Activated B cell treated with CpG ODN at 0.5 μM for 24 hours (primary cell): Measurements from ENCODE around the gene NOXO1. TPM values are rescaled to one million over a fixed set of nuclear protein-coding genes. Genes with fewer than 3 reads are reported as not detected.

Source experiments
- ATAC-seq: fragments of 200-7000 bp; cut with Tn5 transposase; one replicate; pipeline ENCODE4 v1.10.0; 2021; ENCODE audit warnings: low read depth, mild to moderate bottlenecking, moderate library complexity
- CTCF ChIA-PET: fragments of 350-600 bp; sonication (Branson Sonifier 250); formaldehyde crosslinking; loops from one replicate; lab custom pipeline; 2021; ENCODE audit warnings: antibody characterized with exemption; lab: Charles Lee
- POLR2A ChIA-PET: fragments of 350-600 bp; sonication (Branson Sonifier 250); formaldehyde crosslinking; loops from one replicate; lab custom pipeline; 2021; ENCODE audit warnings: antibody characterized with exemption; lab: Charles Lee
- DNase-seq: peaks from one replicate; pipeline ENCODE4 v3.0.0; 2022
- H3K27ac Mint-ChIP-seq: one replicate; pipeline ENCODE4 v1.8.0; 2020; ENCODE audit warnings: mixed read lengths
- H3K27me3 Mint-ChIP-seq: one replicate; pipeline ENCODE4 v1.8.0; 2021; ENCODE audit warnings: mixed read lengths
- H3K36me3 Mint-ChIP-seq: one replicate; pipeline ENCODE4 v1.8.0; 2021; ENCODE audit warnings: low read depth, mixed read lengths
- H3K4me1 Mint-ChIP-seq: one replicate; pipeline ENCODE4 v1.8.0; 2021; ENCODE audit warnings: mixed read lengths
- H3K4me3 Mint-ChIP-seq: one replicate; pipeline ENCODE4 v1.8.0; 2020; ENCODE audit warnings: mild to moderate bottlenecking, mixed read lengths
- H3K9me3 Mint-ChIP-seq: one replicate; pipeline ENCODE4 v1.8.0; 2020; ENCODE audit warnings: mixed read lengths
- intact Hi-C: fragments of 100-400 bp; cut with micrococcal nuclease; formaldehyde crosslinking; loops from one replicate; pipeline ENCODE4 v1.15.1; 2024
- total RNA-seq: library from RNA; stranded (reverse); gene quantifications from 2 replicates; pipeline ENCODE4 v1.2.3, GENCODE V29; 2022
- TF ChIP-seq, protein P1 (sequence below): fragments of 200-600 bp; IDR thresholded peaks from one replicate; pipeline ENCODE4 v1.8.0; 2022; ENCODE audit warnings: antibody characterized with exemption, mild to moderate bottlenecking

NOXO1 gene
- total RNA-seq, 1 donor from 2014 or later, result 0.73 TPM

DNA sequence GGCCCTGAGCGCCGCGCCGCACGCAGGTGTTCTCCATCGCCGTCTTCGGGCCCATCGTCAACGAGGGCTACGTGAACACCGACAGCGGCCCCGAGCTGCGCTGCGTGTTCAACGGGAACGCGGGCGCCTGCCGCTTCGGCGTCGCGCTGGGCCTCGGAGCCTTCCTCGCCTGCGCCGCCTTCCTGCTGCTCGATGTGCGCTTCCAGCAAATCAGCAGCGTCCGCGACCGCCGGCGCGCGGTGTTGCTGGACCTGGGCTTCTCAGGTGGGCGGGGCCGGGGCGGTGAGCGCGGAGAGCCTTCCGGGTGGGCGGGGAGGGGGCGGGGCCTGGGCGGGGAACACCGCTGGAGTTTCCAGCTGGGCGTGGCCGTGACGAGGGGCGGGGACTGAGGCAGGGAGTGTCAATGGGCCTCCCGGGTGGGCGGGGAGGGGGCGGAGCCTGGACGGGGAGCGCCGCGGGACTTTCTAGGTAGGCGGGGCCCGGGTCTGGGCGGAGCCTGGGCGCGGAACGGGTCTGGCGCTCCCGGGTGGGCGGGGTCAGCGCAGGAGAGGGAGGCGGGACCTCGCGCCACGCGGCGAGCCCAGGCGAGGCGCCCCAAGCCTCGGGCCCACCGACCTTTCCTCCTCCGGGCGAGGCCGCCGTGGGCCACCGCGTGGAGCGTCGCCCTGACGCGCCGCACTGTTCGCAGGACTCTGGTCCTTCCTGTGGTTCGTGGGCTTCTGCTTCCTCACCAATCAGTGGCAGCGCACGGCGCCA, 10.9 kb upstream of the NOXO1 start:
- H3K36me3 Mint-ChIP-seq, result peaks cover 8% of the 10 kb centered on the region
- no peaks in the 10 kb centered on the region for H3K9me3 Mint-ChIP-seq
- POLR2A ChIA-PET, result interaction anchor here (0.6 to 21.9 kb wide), 22 partner anchors 9 to 891 kb away, joined by 3 to 351 read pairs (median 8); partner anchors contain the start of genes FAHD1, FLYWCH2, GFER and MAPK8IP3
- peaks cover 29% of the 10 kb centered on the region for H3K4me1 Mint-ChIP-seq
- peak; percentile 95 for DNase-seq
- CTCF ChIA-PET, result interaction anchor here (1.1 to 1.3 kb wide), 2 partner anchors 13 to 27 kb away, joined by 3 read pairs; partner anchors contain the start of gene RPS2
- peak overlapping the region; percentile 82 for H3K4me3 Mint-ChIP-seq
- TF ChIP-seq, protein P1, sequence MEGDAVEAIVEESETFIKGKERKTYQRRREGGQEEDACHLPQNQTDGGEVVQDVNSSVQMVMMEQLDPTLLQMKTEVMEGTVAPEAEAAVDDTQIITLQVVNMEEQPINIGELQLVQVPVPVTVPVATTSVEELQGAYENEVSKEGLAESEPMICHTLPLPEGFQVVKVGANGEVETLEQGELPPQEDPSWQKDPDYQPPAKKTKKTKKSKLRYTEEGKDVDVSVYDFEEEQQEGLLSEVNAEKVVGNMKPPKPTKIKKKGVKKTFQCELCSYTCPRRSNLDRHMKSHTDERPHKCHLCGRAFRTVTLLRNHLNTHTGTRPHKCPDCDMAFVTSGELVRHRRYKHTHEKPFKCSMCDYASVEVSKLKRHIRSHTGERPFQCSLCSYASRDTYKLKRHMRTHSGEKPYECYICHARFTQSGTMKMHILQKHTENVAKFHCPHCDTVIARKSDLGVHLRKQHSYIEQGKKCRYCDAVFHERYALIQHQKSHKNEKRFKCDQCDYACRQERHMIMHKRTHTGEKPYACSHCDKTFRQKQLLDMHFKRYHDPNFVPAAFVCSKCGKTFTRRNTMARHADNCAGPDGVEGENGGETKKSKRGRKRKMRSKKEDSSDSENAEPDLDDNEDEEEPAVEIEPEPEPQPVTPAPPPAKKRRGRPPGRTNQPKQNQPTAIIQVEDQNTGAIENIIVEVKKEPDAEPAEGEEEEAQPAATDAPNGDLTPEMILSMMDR, result no peak
- peak; percentile 79 for ATAC-seq
- intact Hi-C loops, result loop anchor here (1.0 to 5.0 kb wide), 7 partner anchors 8 to 380 kb away; partner anchors contain the start of genes CRAMP1, GFER, IFT140 and MSRB1
- H3K27me3 Mint-ChIP-seq, result no peaks in the 10 kb centered on the region
- H3K27ac Mint-ChIP-seq, result peak overlapping the region; percentile 88

DNA sequence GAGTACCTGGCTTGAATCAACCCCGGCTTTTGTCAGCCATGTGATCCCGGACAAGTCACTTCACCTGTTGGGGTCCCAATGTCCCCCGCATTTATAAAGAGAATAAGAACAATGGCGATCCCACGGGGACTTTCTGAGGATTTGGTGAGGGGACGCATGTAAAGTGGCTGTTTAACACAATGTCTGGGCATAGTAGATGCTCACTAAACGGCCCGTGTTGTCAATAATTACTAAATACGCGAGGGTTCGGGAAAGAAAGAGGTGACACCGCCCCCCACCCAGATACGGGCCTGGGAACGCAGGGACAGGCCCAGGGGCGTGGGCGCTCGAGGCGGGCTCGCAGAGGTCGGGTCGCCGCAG, 10.3 kb upstream of the NOXO1 start:
- ATAC-seq (no peak), DNase-seq (no peak)
- ChIA-PET POLR2A (interaction anchor here (0.6 to 21.9 kb wide), 24 partner anchors 8 to 891 kb away, joined by 3 to 351 read pairs (median 5); partner anchors contain the start of genes EME2, FAHD1, FLYWCH2 and GFER), CTCF (interaction anchor here (0.9 to 1.3 kb wide), 3 partner anchors 13 to 149 kb away, joined by 3 read pairs; partner anchors contain the start of gene RPS2)
- intact Hi-C loops, result loop anchor here (5.0 kb wide), 1 partner anchor 379 kb away; the partner anchor contains the start of genes CRAMP1 and IFT140
- peaks cover 29% of the 10 kb centered on the region for H3K4me1 Mint-ChIP-seq
- H3K9me3 Mint-ChIP-seq, result no peaks in the 10 kb centered on the region
- peaks cover 8% of the 10 kb centered on the region for H3K36me3 Mint-ChIP-seq
- H3K4me3 Mint-ChIP-seq, result peak overlapping the region; percentile 82
- H3K27ac Mint-ChIP-seq, result peak overlapping the region; percentile 88
- TF ChIP-seq, protein P1, result no peak
- H3K27me3 Mint-ChIP-seq, result no peaks in the 10 kb centered on the region

DNA sequence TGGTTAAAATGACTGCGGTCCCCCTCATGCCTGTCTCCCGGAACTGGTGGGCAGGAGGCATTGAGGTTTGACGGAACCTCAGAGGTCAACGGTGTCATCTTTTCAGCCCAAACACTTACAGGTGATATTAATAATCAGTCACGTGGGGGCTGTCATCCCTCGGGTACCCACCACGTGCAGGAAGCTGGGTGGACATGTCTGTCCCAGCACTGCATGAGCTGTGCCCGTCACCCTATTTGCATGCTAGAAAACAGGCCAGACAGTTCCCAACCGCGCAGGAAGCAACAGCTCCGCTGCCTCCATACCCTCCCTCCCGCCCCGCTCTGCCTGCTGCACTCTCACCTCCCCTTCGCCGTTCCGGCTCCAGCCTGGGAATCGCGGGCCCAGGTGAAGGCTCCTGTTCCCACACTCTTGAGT, 9.9 kb upstream of the NOXO1 start:
- Mint-ChIP-seq H3K4me3 (peak overlapping the region; percentile 82), H3K27ac (peak overlapping the region; percentile 88), H3K4me1 (peaks cover 29% of the 10 kb centered on the region), H3K27me3 (no peaks in the 10 kb centered on the region), H3K9me3 (no peaks in the 10 kb centered on the region), H3K36me3 (peaks cover 13% of the 10 kb centered on the region)
- ChIA-PET CTCF (interaction anchor here (0.9 to 1.1 kb wide), 2 partner anchors 14 to 149 kb away, joined by 3 read pairs; no protein-coding TSS in a partner anchor), POLR2A (interaction anchor here (0.6 to 21.9 kb wide), 20 partner anchors 10 to 892 kb away, joined by 3 to 351 read pairs (median 4); partner anchors contain the start of genes EME2, FLYWCH2, MLST8 and MRPS34)
- peak; percentile 57 for DNase-seq
- ATAC-seq, result peak; percentile 54
- TF ChIP-seq, protein P1, result no peak
- intact Hi-C loops, result loop anchor here (5.0 kb wide), 1 partner anchor 379 kb away; the partner anchor contains the start of genes CRAMP1 and IFT140

DNA sequence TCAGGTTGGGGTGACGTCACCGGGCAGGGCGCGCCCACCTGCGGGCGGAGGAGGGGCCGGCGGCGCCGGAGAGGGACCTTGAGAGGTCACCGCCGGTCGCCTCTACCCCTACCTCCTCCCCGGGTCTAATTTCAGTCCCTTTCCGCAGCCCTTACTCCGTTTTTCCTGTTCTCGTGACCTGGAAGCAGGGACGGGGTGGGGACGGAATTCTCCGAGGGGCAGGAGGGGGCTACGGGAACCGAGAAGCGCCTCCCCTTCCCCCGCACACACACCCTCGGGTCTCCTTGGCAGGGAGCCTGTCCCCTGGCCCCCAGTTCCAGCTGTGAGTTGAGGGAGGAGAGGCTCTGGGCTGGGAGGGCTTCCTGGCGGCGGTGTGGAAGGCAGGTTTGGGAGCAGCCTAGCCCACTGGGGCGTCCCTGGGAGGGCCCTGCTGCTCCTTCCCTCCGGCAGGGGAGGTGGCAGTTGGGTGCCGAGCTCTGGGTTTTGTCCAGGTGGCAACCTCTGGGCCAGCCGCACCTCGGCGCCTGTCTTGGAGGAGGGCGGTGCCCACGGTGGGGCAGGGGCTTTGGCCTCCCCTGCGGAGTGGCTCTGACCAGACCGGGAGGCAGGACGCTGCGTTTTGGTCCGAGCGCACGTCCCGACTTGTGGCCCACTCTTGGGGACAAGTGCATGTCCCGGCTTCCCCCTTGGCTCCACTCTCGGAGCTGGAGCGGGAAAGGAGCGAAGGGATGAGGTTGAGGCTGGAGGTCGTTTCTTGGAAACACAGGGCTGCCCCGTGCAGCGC, 9.3 kb upstream of the NOXO1 start:
- ChIA-PET POLR2A (interaction anchor here (0.6 to 21.9 kb wide), 19 partner anchors 9 to 892 kb away, joined by 3 to 351 read pairs (median 5); partner anchors contain the start of genes EME2, FLYWCH2, MLST8 and MRPS34), CTCF (interaction anchor here (0.9 kb wide), 1 partner anchor 150 kb away, joined by 3 read pairs; no protein-coding TSS in a partner anchor)
- intact Hi-C loops, result loop anchor here (5.0 kb wide), 1 partner anchor 378 kb away; the partner anchor contains the start of genes CRAMP1 and IFT140
- ATAC-seq (no peak), DNase-seq (peak; percentile 64)
- Mint-ChIP-seq H3K9me3 (no peaks in the 10 kb centered on the region), H3K4me1 (peaks cover 29% of the 10 kb centered on the region), H3K27me3 (no peaks in the 10 kb centered on the region), H3K4me3 (peak overlapping the region; percentile 82), H3K36me3 (peaks cover 18% of the 10 kb centered on the region), H3K27ac (peak overlapping the region; percentile 88)
- TF ChIP-seq, protein P1, result no peak
